Epithelial cell of proximal tubule (primary cell): ENCODE data around the gene MYO1D. TPM values are rescaled to one million over a fixed set of nuclear protein-coding genes. Genes with fewer than 3 reads are reported as not detected.

Experiments
- DNase-seq: peaks from one replicate; pipeline ENCODE4 v3.0.0-alpha.2; 2011; ENCODE audit warnings: low read depth
- H3K4me3 ChIP-seq: 2 replicates; pipeline ENCODE4 v1.5.1; 2011; ENCODE audit warnings: low read depth, mild to moderate bottlenecking, low read length
- CTCF ChIP-seq: conservative IDR thresholded peaks from 2 replicates; pipeline ENCODE4 v1.5.1; 2012; ENCODE audit warnings: low read depth, mild to moderate bottlenecking, low read length
- total RNA-seq: library from RNA; depleted of rRNA; stranded (reverse); fragments of >200 nt; gene quantifications from 2 replicates; pipeline ENCODE4 v1.2.3, GENCODE V29; 2015

The MYO1D gene
- total RNA-seq, 1 donor from 2014 or later = 54.4 TPM

- no peak for TF ChIP-seq CTCF
- no peak for DNase-seq
- no peak overlapping the region for H3K4me3 ChIP-seq
Measured at GRCh38 chr17:32555611-32556310, 321.2 kb downstream of the MYO1D start.

- TF ChIP-seq CTCF = no peak
- no peak overlapping the region for H3K4me3 ChIP-seq
- no peak for DNase-seq
Measured at GRCh38 chr17:32553168-32553567, 323.8 kb downstream of the MYO1D start.

- no peak for DNase-seq
- TF ChIP-seq CTCF = no peak
Measured at GRCh38 chr17:32552280-32552679, 324.6 kb downstream of the MYO1D start.

GRCh38 chr17:32551186-32551955 is 325.6 kb downstream of the MYO1D start:
- no peak for DNase-seq
- no peak overlapping the region for H3K4me3 ChIP-seq
- no peak for TF ChIP-seq CTCF

More at GRCh38 chr17:32552280-32552679, 324.6 kb downstream of the MYO1D start:
- H3K4me3 ChIP-seq = no peak overlapping the region

- no peak for DNase-seq
- no peak overlapping the region for H3K4me3 ChIP-seq
- TF ChIP-seq CTCF = no peak
Measured at GRCh38 chr17:32549559-32549958, 327.4 kb downstream of the MYO1D start.

- no peak overlapping the region for H3K4me3 ChIP-seq
- DNase-seq = no peak
- no peak for TF ChIP-seq CTCF
Measured at GRCh38 chr17:32546031-32546444, 330.9 kb downstream of the MYO1D start.
